Panc1 (cell line): ENCODE measurements around the gene SYNM. TPM values are rescaled to one million over a fixed set of nuclear protein-coding genes. Genes with fewer than 3 reads are reported as not detected.

ENCODE experiments used
- ATAC-seq: fragments of 200-7000 bp; cut with Tn5 transposase; 2 replicates; pipeline ENCODE4 v1.9.1; 2020; ENCODE audit warnings: mild to moderate bottlenecking, moderate library complexity
- BruUV-seq: library from RNA; stranded (reverse); fragments of 400-500 nt; replicated peaks from 2 replicates; lab custom pipeline; 2021; lab: Mats Ljungman, UMichigan
- CTCF ChIA-PET: fragments of 300-600 bp; sonication (Branson Sonifier 250); formaldehyde crosslinking; loops from one replicate; lab custom pipeline; 2022; ENCODE audit warnings: antibody characterized with exemption; lab: Charles Lee
- POLR2A ChIA-PET: fragments of 300-600 bp; sonication (Branson Sonifier 250); formaldehyde crosslinking; loops from one replicate; lab custom pipeline; 2022; ENCODE audit warnings: antibody characterized with exemption; lab: Charles Lee
- DNase-seq: peaks from one replicate; pipeline ENCODE4 v3.0.0-alpha.2; 2010; ENCODE audit warnings: low read depth, low spot score
- H3K27ac ChIP-seq: 2 replicates; pipeline ENCODE4 v1.5.1; 2011; ENCODE audit warnings: mild to moderate bottlenecking, low read length, inconsistent platforms
- H3K27me3 ChIP-seq: fragments of 200-500 bp; sonication (Bioruptor generic); 2 replicates; pipeline ENCODE4 v1.6.0; 2014; ENCODE audit warnings: low read length, inconsistent platforms; ENCODE audit not compliant: control insufficient read depth, insufficient read depth
- H3K36me3 ChIP-seq: fragments of 200-500 bp; sonication (Bioruptor generic); 2 replicates; pipeline ENCODE4 v1.5.1; 2014; ENCODE audit warnings: inconsistent platforms, mild to moderate bottlenecking, low read length, moderate library complexity; ENCODE audit not compliant: control insufficient read depth, insufficient read depth
- H3K4me1 ChIP-seq: 2 replicates; pipeline ENCODE4 v1.5.1; 2011; ENCODE audit warnings: inconsistent platforms, mild to moderate bottlenecking, low read length, moderate library complexity; ENCODE audit not compliant: control insufficient read depth, insufficient read depth
- H3K4me3 ChIP-seq, 2 experiments: 2 replicates each; pipeline ENCODE4 v1.5.1; 2011 to 2012; ENCODE audit warnings: low read depth in 2 of 2, low read length in 2 of 2, mild to moderate bottlenecking in 2 of 2, inconsistent platforms in 1 of 2, moderate library complexity in 1 of 2
- H3K9me3 ChIP-seq: fragments of 200-500 bp; sonication (Bioruptor generic); 2 replicates; pipeline ENCODE4 v1.5.1; 2014; ENCODE audit warnings: low read depth, mild to moderate bottlenecking, inconsistent platforms, low read length, moderate library complexity; ENCODE audit not compliant: control insufficient read depth, insufficient read depth
- CTCF ChIP-seq: fragments of 450-650 bp; IDR thresholded peaks from 2 replicates; pipeline ENCODE4 v1.5.1; 2017; ENCODE audit warnings: mild to moderate bottlenecking
- POLR2AphosphoS5 ChIP-seq: IDR thresholded peaks from 2 replicates; pipeline ENCODE4 v1.6.1; 2012; ENCODE audit warnings: mild to moderate bottlenecking, low read depth, low read length, moderate library complexity
- REST ChIP-seq, 2 experiments: IDR thresholded peaks; 2 replicates each; pipeline ENCODE4 v1.6.1; 2011 to 2012; ENCODE audit warnings: low read depth in 2 of 2, control low read depth in 1 of 2, low read length in 1 of 2, mild to moderate bottlenecking in 1 of 2, moderate library complexity in 1 of 2; ENCODE audit not compliant: insufficient read depth in 1 of 2
- SIN3A ChIP-seq: IDR thresholded peaks from 2 replicates; pipeline ENCODE4 v1.6.1; 2012; ENCODE audit warnings: low read depth, mild to moderate bottlenecking, low read length, moderate library complexity, borderline replicate concordance; ENCODE audit not compliant: insufficient read depth
- TCF7L2 ChIP-seq: IDR thresholded peaks from 2 replicates; pipeline ENCODE4 v1.6.1; 2011; ENCODE audit warnings: mild to moderate bottlenecking, low read depth, low read length, inconsistent platforms
- in situ Hi-C: cut with HindIII; loops from 2 replicates; pipeline ENCODE4 v1.10.0; 2016; ENCODE audit warnings: low sequenced_read_pairs, low pct_unique_long_range_greater_than_20kb
- intact Hi-C: fragments of 100-400 bp; cut with micrococcal nuclease; formaldehyde crosslinking; loops from one replicate; pipeline ENCODE4 v1.10.0; 2022; ENCODE audit not compliant: unreplicated experiment
- total RNA-seq: library from RNA; stranded (reverse); gene quantifications from one replicate; pipeline ENCODE4 v1.2.1, GENCODE V29; 2021; ENCODE audit not compliant: unreplicated experiment

The SYNM gene
- total RNA-seq, 1 experiment from 2014 or later = 38.9 TPM

GRCh38 chr15:99113547-99114271, 8.8 kb downstream of the SYNM start:
- no peak for DNase-seq
- no peak for TF ChIP-seq REST (IDR thresholded peaks at IDR 0.05; ENCODE audit: insufficient read depth in 1 of 2, low read depth in 2 of 2, low read length in 1 of 2)
- no peak for TF ChIP-seq POLR2AphosphoS5
- no peak for TF ChIP-seq TCF7L2
- TF ChIP-seq CTCF = no peak
- TF ChIP-seq SIN3A = no peak
- no peaks in the 10 kb centered on the region for H3K27me3 ChIP-seq
- ChIA-PET CTCF (no interaction called here), POLR2A (no interaction called here)
- H3K27ac ChIP-seq = no peak overlapping the region
- no peak overlapping the region for H3K4me3 ChIP-seq
- in situ Hi-C loops (no loop called here), intact Hi-C loops (no loop called here)
- no peak for ATAC-seq
- H3K4me1 ChIP-seq = peaks cover 12% of the 10 kb centered on the region
- no peaks in the 10 kb centered on the region for H3K9me3 ChIP-seq
- H3K36me3 ChIP-seq = 0 out of 2 replicates have a peak, but pooled peaks cover 2% of the 10 kb centered on the region
- no TSS peak for BruUV-seq

- Histone ChIP-seq H3K4me3 (no peak overlapping the region), H3K36me3 (0 out of 2 replicates have a peak, but pooled peaks cover 2% of the 10 kb centered on the region), H3K27me3 (no peaks in the 10 kb centered on the region), H3K4me1 (peaks cover 2% of the 10 kb centered on the region; the same call in 1 of the 2 replicates), H3K9me3 (no peaks in the 10 kb centered on the region), H3K27ac (no peak overlapping the region)
- ChIA-PET CTCF (no interaction called here), POLR2A (no interaction called here)
- intact Hi-C loops = no loop called here
- in situ Hi-C loops = no loop called here
- no peak for DNase-seq
- BruUV-seq = no TSS peak
- ATAC-seq = no peak
- TF ChIP-seq REST (IDR thresholded peaks at IDR 0.05; ENCODE audit: insufficient read depth in 1 of 2, low read depth in 2 of 2, low read length in 1 of 2) = no peak
- TF ChIP-seq TCF7L2 = no peak
- no peak for TF ChIP-seq CTCF
Observed at GRCh38 chr15:99114511-99115299, 9.8 kb downstream of the SYNM start.
